ENCODE measurements around the gene KIF15.

The KIF15 gene

DNA sequence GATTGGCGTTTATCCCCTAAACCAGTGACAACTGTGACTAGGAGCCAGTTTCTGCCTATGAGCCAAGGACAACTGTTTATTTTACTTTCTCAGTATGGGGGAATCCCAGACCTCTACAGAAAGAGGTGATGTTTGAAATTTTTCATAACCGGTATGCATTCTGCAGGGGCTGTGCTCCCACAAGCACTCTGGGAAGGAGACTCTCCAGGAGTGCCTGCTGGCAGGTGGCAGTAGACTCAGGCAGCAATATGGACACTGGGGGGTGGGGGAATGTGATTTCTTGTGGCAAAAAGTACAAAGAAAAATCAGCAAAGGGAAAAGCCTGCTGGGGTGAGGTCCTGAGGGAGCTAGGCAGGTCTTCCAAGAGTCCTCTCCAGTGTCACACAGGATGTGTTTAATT lies 118.7 kb downstream of the KIF15 start:
- DNase-seq: no peak

DNA sequence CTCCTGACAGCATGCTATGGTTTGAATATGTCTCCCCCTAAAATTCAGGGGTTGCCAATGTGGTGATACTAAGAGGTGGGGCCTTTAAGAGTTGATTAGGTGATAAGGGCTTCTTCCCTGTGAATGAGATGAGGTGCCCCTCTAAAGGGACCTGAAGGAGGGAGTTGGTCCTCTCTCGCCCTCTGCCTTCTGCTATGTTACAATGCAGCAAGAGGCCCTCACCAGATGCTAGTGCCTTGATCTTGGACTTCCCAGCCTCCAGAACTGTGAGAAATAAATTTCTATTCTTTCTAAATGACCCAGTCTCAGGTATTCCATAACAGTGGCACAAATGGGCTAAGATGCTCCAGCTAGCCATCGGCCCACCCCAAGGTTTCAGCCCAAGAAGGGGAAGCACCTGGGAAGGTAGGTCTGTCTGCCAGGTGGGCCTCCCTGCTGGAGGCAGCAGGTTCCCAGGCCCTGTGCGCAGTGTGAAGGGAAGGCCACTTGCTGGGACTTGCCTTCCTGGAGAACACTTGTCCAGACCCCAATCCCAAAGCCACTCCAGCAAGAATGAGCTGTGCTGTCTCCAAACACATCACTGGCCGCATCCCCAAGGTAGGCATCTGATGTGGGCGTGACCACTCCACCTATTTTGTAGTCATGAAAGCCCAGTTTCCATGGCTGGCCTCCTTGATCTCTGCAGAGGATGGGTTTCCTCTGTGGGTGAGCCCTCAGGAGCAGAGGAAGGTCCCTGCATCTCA lies 121.8 kb downstream of the KIF15 start:
- DNase-seq: no peak

DNA sequence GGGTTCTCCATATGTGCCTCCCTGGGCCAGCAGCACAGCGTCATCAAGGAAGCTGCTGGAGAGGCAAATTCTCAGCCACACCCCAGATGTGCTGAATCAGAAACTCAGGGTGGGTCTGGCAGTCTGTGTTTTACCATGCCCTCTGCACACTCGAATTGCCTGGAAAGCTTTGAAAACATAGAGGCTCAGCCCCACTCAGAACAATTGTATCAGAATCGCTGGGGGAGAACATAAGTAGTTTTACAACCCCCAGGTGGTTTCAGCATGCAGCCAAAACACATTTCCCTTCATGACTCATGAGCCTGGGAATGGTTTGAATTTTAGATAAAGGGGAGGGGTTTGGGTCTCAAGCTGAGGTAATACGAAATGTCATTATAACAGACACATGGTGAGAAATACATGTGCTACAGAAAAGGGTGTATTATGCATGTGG lies 122.4 kb downstream of the KIF15 start:
- no peak for DNase-seq

DNA sequence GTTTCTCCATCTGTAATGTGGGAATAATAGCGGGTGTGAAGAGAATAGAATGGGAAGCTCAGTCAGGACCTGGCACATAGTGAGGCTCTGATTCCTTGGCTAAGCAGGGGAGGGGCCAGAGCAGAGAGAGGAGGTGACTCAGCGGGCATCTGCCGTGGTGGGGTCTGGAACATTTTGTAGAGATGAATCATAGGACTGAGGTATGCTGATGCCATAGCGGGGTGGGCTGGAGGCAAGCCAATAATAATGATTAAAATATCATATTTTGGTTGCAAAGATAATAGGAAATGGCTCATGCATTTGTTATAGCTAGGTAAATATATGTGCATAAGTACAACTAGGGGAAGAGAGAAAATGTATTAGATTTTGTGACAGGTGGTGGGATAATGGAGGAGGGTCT lies 124.0 kb downstream of the KIF15 start:
- no peak for DNase-seq

DNA sequence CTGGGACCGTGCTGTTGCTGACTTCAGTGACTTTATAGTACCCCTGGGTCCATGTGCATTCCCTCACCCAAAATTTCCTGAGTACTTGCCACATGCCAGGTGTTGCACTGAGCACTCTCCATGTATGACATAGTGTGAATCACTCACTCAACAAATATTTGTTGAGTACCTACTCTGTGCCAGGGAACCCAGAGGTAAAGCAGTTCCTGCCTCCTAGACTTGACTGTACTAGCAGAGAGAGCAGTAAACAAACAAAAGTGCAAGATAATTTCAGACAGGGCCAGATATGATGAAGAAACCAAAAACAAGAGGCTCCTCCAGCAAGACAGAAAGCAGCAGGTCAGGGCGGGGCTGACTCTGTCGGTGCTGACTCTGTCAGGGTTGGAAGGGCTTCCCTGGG lies 125.0 kb downstream of the KIF15 start:
- no peak for DNase-seq

DNA sequence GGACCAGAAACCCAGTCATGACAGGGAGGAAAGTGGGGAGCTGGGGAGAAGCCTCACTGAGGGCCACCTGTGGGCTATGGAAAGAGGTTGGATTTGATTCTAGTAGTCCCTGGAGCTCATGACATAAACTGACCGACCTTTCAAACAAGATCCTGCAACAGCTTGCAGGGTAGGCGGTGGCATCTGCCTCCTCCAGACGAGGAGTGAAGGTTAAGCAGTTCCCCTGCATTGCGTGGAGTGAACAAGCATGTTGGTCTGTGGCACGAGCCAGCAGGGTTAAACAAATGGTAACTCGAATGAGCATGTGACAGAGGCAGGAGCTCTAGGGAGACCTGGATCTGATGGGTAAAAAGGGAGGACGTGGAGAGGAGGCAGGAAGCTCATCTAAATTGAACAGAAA lies 125.5 kb downstream of the KIF15 start:
- DNase-seq: no peak

DNA sequence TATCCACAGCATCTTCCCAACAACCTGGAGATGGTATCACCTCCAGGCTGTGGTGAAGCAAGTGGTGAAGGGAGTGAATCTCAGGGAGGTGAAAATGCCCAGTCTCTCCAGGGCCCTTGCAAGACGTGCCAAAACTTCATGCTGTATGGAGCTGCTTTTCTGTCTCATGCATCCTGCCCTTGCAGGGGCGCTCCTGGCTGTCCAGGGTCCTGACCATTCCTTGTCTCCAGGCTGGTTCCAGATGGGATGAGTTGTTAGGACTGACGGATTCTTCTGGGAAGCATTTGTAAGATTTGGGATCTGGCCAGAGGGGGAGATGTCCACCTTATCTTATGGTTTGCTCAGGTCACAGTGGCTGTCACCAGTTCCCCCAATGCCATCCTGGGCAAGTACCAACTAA lies 128.7 kb downstream of the KIF15 start:
- no peak for DNase-seq

DNA sequence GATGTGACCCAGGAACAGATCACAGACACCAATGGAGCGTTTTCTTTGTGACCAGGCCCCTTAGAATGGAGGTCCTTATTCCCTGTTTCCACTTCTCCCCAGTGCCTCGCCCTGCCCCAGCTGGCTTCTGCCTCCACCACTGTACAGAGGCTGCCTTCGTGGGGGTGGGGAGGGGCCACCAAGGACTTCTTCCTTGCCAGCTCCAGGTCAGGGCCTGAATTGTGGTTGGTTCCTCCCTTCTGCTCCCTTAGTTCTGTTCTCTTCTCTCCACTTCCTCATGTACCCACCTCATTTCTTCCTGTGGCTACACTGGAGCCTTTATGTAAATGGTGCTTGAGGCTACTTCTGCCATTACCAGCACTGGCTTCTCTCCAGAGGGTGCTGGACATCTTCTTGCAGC lies 129.3 kb downstream of the KIF15 start:
- DNase-seq: no peak

DNA sequence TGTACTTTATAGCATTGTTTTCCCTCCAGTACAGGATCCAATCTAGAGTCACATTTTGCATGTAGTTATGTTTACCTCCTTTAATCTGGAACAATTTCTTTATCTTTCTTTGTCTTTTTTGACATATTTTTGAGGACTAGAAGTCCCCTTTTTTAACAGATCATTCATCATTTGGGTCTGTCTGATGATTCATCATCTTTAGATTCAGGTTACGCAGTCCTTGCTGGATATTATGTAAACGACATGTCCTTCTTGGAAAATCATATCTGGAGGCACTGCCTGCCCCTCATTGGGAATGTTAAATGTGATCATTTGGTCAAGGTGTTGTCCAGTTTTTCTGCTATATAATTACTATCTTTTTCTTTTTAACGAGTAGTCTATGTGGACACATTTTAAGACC lies 131.1 kb downstream of the KIF15 start:
- DNase-seq: no peak

DNA sequence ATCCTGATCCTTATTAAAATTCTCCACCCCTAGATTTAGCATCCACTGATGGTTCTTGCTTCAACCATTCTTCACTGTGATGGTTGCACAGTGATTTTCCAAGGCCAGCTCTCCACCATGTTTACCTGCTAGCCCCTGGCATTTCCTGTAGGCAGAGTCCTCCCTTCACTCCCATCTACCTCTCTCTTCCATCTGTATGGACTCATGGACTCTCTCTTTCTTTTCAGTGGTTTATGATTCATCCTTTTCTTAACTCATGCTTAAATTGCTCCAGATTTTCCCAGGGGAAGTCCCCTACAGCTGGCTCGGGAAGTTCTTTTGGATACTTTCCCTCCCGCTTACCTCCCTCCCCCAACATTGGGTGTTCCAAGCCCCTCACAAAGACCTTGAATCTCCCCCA lies 131.5 kb downstream of the KIF15 start:
- no peak for DNase-seq

DNA sequence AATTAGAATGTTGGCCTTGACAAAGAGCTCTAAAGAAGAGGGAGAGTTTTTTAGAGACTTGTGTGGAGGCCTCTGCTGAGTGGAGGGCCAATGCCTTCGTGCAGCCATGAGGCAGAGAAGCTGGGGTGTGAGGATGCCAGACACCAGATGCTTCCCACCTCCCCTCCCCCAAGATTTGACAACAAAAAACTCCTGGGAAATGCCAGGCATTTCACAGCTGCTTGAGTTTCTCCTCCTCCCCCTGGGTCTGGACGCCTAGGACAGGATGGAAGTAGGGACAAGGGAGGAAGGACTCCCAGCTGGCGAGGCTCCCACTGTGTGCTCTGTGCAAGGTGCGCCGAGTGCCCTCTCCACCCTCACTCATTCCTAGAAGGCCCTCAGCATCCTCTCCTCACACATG lies 132.9 kb downstream of the KIF15 start:
- DNase-seq: no peak

DNA sequence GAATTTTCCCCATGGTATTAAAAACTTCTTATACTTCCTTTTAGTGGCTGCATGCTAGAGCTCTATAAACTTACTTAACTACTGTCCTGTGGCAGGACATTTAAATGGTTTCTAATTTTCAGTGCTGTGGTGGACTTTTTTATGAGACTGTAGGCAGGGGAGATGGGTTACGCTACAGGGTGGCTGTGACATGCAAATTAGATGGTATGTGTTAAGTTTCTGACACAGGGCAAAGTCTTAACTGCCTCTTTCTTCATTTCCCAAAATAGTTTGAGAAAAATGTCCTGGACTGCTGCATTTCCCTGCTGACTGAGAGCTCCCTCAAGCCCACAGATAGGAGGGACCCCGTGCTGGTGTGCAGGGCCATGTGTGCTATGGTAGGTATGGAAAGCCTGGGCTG lies 134.8 kb downstream of the KIF15 start:
- DNase-seq: no peak

DNA sequence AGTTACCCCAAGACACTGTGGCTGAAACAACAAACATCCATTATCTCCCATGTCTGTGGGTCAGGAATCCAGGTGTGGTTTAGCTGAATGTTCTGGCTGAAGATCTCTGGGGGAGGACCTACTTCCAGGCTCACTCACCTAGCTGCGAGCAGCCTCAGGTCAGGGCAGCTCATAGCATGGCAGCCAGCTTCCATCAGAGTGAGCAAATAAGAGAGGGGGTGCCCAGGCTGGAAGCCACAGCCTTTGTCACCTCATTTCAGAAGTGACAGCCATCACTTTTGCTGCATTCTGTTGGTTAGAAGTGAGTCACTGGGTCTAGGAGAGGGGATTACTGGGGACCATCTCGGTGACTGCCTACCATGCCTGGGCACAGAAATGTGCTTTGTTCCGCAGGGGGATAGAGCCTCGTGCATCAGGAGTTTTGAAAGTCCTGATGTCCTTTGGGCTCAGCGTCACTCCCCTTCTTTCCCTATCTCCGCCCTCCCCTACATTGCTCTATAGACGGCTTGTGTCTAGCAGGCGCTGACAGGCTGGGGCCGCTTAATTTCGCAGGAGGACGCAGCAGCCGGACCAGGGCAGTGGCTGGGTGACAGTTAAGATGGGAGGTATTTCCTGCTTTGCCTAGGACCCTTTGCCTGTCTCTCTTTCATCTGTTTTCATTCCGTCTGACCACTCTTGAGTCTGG lies 138.2 kb downstream of the KIF15 start:
- DNase-seq: no peak

DNA sequence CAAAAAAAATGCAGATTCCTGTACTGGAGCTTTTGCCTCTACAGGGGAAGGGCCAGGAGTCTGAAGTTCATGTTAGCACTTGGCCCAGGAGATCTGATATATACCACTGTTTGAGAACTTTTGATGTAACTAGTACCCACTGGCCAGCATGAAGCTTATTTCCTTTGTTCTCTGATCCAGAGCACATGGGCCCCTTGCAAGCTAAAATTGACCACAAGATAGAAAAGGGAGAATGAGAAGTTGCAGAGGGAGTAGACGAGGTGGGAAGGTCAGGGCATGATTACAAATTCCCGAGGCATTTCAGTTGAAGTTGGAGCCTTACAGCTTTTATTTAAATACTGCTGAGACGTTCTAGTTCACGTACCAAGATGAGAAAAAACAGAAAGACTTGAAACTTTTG lies 141.0 kb downstream of the KIF15 start:
- DNase-seq: no peak
